H9 (cell line): Measurements from ENCODE around the gene OSTF1. TPM values are rescaled to one million over a fixed set of nuclear protein-coding genes. Genes with fewer than 3 reads are reported as not detected.

Source experiments
- DNase-seq: peaks from one replicate; pipeline ENCODE4 v3.0.0-alpha.2; 2017
- H2AFZ ChIP-seq: one replicate; pipeline ENCODE4 v1.6.1; 2013; ENCODE audit warnings: mild to moderate bottlenecking, low read length, control low read depth, moderate library complexity
- H2AK5ac ChIP-seq: 2 replicates; pipeline ENCODE4 v1.6.1; 2013; ENCODE audit warnings: low read length, control low read depth, mixed read lengths; ENCODE audit not compliant: insufficient read length
- H2BK120ac ChIP-seq: one replicate; pipeline ENCODE4 v1.6.1; 2013; ENCODE audit warnings: low read depth, mild to moderate bottlenecking, low read length, control low read depth, inconsistent platforms; ENCODE audit not compliant: poor library complexity, severe bottlenecking
- H2BK12ac ChIP-seq: 2 replicates; pipeline ENCODE4 v1.6.1; 2013; ENCODE audit warnings: low read length, control low read depth, mixed read lengths, low read depth; ENCODE audit not compliant: insufficient read length
- H2BK15ac ChIP-seq: 2 replicates; pipeline ENCODE4 v1.6.1; 2013; ENCODE audit warnings: low read depth, low read length, control low read depth
- H2BK20ac ChIP-seq: one replicate; pipeline ENCODE4 v1.6.1; 2013; ENCODE audit warnings: low read depth, mild to moderate bottlenecking, low read length, control low read depth, inconsistent platforms; ENCODE audit not compliant: poor library complexity, severe bottlenecking
- H2BK5ac ChIP-seq: 2 replicates; pipeline ENCODE4 v1.6.1; 2013; ENCODE audit warnings: low read length, control low read depth, mixed read lengths; ENCODE audit not compliant: insufficient read length
- H3K14ac ChIP-seq: 2 replicates; pipeline ENCODE4 v1.6.1; 2013; ENCODE audit warnings: low read length, control low read depth; ENCODE audit not compliant: insufficient read depth
- H3K18ac ChIP-seq: 2 replicates; pipeline ENCODE4 v1.6.1; 2013; ENCODE audit warnings: low read depth, mild to moderate bottlenecking, mixed read lengths, low read length, control low read depth; ENCODE audit not compliant: insufficient read length
- H3K23ac ChIP-seq: 2 replicates; pipeline ENCODE4 v1.6.1; 2013; ENCODE audit warnings: low read length, control low read depth, mixed read lengths, low read depth; ENCODE audit not compliant: insufficient read length
- H3K23me2 ChIP-seq: 2 replicates; pipeline ENCODE4 v1.6.1; 2013; ENCODE audit warnings: low read depth, mild to moderate bottlenecking, mixed read lengths, low read length, control low read depth; ENCODE audit not compliant: insufficient read length, poor library complexity, severe bottlenecking
- H3K27ac ChIP-seq: 2 replicates; pipeline ENCODE4 v1.5.1; 2013; ENCODE audit warnings: low read length, control low read depth, mixed read lengths, low read depth; ENCODE audit not compliant: insufficient read length
- H3K27me3 ChIP-seq: 2 replicates; pipeline ENCODE4 v1.6.1; 2013; ENCODE audit warnings: low read length, control low read depth, inconsistent platforms; ENCODE audit not compliant: insufficient read depth
- H3K4ac ChIP-seq: 2 replicates; pipeline ENCODE4 v1.6.1; 2013; ENCODE audit warnings: low read depth, mild to moderate bottlenecking, control low read depth, inconsistent platforms, low read length, moderate library complexity
- H3K4me1 ChIP-seq: 2 replicates; pipeline ENCODE4 v1.6.1; 2013; ENCODE audit warnings: low read length, control low read depth, inconsistent platforms; ENCODE audit not compliant: insufficient read depth
- H3K4me2 ChIP-seq: 2 replicates; pipeline ENCODE4 v1.6.1; 2013; ENCODE audit warnings: low read length, control low read depth, mixed read lengths; ENCODE audit not compliant: insufficient read length, insufficient read depth
- H3K56ac ChIP-seq: 2 replicates; pipeline ENCODE4 v1.6.1; 2013; ENCODE audit warnings: low read depth, mild to moderate bottlenecking, mixed read lengths, low read length, control low read depth; ENCODE audit not compliant: insufficient read length
- H3K79me1 ChIP-seq: 2 replicates; pipeline ENCODE4 v1.6.1; 2013; ENCODE audit warnings: low read depth, mild to moderate bottlenecking, moderate library complexity, low read length, control low read depth, inconsistent platforms; ENCODE audit not compliant: insufficient read depth, poor library complexity, severe bottlenecking
- H3K79me2 ChIP-seq: 2 replicates; pipeline ENCODE4 v1.6.1; 2013; ENCODE audit warnings: low read length, control low read depth, inconsistent platforms; ENCODE audit not compliant: insufficient read depth
- H3K9ac ChIP-seq: 2 replicates; pipeline ENCODE4 v1.6.1; 2013; ENCODE audit warnings: low read length, control low read depth, mixed read lengths; ENCODE audit not compliant: insufficient read length; ENCODE audit errors: extremely low read depth
- H3K9me3 ChIP-seq: one replicate; pipeline ENCODE4 v1.6.1; 2013; ENCODE audit warnings: low read depth, low read length, inconsistent platforms; ENCODE audit not compliant: control insufficient read depth
- H3T11ph ChIP-seq: one replicate; pipeline ENCODE4 v1.6.1; 2013; ENCODE audit warnings: mild to moderate bottlenecking, low read length, control low read depth, inconsistent platforms
- H4K20me1 ChIP-seq: one replicate; pipeline ENCODE4 v1.6.1; 2013; ENCODE audit not compliant: control insufficient read depth, insufficient read length, insufficient read depth
- H4K5ac ChIP-seq: 2 replicates; pipeline ENCODE4 v1.6.1; 2013; ENCODE audit warnings: low read depth, mild to moderate bottlenecking, mixed read lengths, low read length, control low read depth; ENCODE audit not compliant: insufficient read length
- H4K8ac ChIP-seq: replicated peaks from 2 replicates; pipeline ENCODE4 v1.6.1; 2013; ENCODE audit warnings: low read length, control low read depth, mixed read lengths, low read depth; ENCODE audit not compliant: insufficient read length
- H4K91ac ChIP-seq: 2 replicates; pipeline ENCODE4 v1.6.1; 2013; ENCODE audit warnings: low read depth, mild to moderate bottlenecking, moderate library complexity, mixed read lengths, low read length, control low read depth; ENCODE audit not compliant: insufficient read length
- H3K27ac Mint-ChIP-seq, 3 experiments: 2 replicates in 2 of 3; 3 replicates in 1 of 3; pipeline ENCODE4 v1.8.0; 2020 to 2021; ENCODE audit warnings: mixed read lengths in 3 of 3, mild to moderate bottlenecking in 1 of 3, moderate library complexity in 1 of 3
- H3K27me3 Mint-ChIP-seq: 2 replicates; pipeline ENCODE4 v1.8.0; 2021; ENCODE audit warnings: low read depth, mild to moderate bottlenecking, moderate library complexity, mixed read lengths
- H3K36me3 Mint-ChIP-seq, 3 experiments: 2 replicates in 2 of 3; 3 replicates in 1 of 3; pipeline ENCODE4 v1.8.0; 2020 to 2021; ENCODE audit warnings: low read depth in 3 of 3, mixed read lengths in 3 of 3; ENCODE audit not compliant: insufficient read depth in 1 of 3
- H3K4me1 Mint-ChIP-seq, 2 experiments: 2 replicates each; pipeline ENCODE4 v1.8.0; 2020; ENCODE audit warnings: mixed read lengths in 2 of 2
- H3K4me3 Mint-ChIP-seq, 2 experiments: 2 replicates in 1 of 2; 3 replicates in 1 of 2; pipeline ENCODE4 v1.8.0; 2020 to 2021; ENCODE audit warnings: mild to moderate bottlenecking in 2 of 2, mixed read lengths in 2 of 2, moderate library complexity in 1 of 2
- H3K9me3 Mint-ChIP-seq, 2 experiments: 2 replicates in 1 of 2; 3 replicates in 1 of 2; pipeline ENCODE4 v1.8.0; 2020; ENCODE audit warnings: mild to moderate bottlenecking in 2 of 2, mixed read lengths in 2 of 2, moderate library complexity in 1 of 2
- WGBS: extraction: QIAGEN DNeasy Blood & Tissue Kit; methylation state at CpG from one replicate; pipeline ENCODE4 v1.1.7; 2013; ENCODE audit warnings: missing lambda C conversion rate, low lambda C conversion rate, mixed read lengths; ENCODE audit not compliant: insufficient read length; ENCODE audit errors: extremely low coverage; 5-methylcytosine and 5-hydroxymethylcytosine counted together
- total RNA-seq: library from RNA; stranded (reverse); gene quantifications from 2 replicates; pipeline ENCODE4 v1.2.1, GENCODE V29; 2021
- TF ChIP-seq, protein P1 (sequence below): fragments of 200-600 bp; sonication (generic); conservative IDR thresholded peaks from 3 replicates; pipeline ENCODE4 v1.8.0; 2021; ENCODE audit warnings: antibody characterized with exemption, mild to moderate bottlenecking

OSTF1 gene
- total RNA-seq, 1 experiment from 2014 or later: 16.1 TPM

DNA sequence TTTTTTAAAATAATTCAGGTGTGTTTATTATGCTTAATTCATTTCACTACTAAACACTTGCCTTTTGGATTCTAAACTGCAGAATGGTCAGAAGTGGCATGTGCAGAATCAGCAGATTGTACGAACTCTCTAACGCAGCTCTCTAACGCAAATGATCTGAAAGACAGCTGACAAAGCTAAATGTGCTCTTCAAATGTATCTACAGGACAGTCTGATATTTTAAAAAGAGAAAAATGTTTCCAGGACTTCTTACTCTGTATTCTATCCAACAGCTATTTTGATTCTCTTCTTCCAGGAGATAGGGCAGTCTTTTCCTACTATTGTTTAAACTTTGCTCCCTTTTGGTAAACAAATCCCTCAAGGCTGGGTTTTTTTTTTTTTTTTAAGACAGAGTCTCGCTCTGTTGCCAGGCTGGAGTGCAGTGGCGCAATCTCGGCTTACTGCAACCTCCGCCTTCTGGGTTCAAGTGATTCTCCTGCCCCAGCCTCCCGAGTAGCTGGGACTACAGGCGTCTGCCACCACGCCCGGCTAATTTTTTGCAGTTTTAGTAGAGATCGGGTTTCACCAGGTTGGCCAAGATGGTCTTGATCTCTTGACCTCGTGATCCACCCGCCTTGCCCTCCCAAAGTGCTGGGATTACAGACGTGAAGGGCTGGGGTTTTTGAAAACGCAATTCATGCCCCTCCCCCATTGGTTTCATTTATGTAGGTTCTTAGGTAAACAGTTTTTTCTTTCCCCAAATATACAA lies 1.6 kb upstream of the OSTF1 start:
- no CpG with 5 or more reads among the region's 16 CpGs for WGBS
- TF ChIP-seq, protein P1, sequence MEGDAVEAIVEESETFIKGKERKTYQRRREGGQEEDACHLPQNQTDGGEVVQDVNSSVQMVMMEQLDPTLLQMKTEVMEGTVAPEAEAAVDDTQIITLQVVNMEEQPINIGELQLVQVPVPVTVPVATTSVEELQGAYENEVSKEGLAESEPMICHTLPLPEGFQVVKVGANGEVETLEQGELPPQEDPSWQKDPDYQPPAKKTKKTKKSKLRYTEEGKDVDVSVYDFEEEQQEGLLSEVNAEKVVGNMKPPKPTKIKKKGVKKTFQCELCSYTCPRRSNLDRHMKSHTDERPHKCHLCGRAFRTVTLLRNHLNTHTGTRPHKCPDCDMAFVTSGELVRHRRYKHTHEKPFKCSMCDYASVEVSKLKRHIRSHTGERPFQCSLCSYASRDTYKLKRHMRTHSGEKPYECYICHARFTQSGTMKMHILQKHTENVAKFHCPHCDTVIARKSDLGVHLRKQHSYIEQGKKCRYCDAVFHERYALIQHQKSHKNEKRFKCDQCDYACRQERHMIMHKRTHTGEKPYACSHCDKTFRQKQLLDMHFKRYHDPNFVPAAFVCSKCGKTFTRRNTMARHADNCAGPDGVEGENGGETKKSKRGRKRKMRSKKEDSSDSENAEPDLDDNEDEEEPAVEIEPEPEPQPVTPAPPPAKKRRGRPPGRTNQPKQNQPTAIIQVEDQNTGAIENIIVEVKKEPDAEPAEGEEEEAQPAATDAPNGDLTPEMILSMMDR: no peak
- Histone ChIP-seq H3K18ac (no peak overlapping the region), H3T11ph (no peak overlapping the region), H3K23me2 (peaks cover 8% of the 10 kb centered on the region), H2BK5ac (no peak overlapping the region), H3K4me2 (peak overlapping the region; percentile 70), H4K8ac (no peak overlapping the region), H3K79me2 (no peaks in the 10 kb centered on the region; the same call in 1 of the 2 replicates), H2AK5ac (no peak overlapping the region), H3K9me3 (no peaks in the 10 kb centered on the region), H3K56ac (no peak overlapping the region), H3K79me1 (no peaks in the 10 kb centered on the region), H3K4ac (no peak overlapping the region), H3K4me1 (peaks cover 2% of the 10 kb centered on the region; the same call in 1 of the 2 replicates), H2BK15ac (no peak overlapping the region), H4K5ac (no peak overlapping the region), H4K91ac (no peak overlapping the region), H2BK20ac (no peak overlapping the region), H3K27me3 (no peaks in the 10 kb centered on the region), H4K20me1 (no peaks in the 10 kb centered on the region), H2AFZ (no peak overlapping the region), H3K23ac (no peak overlapping the region), H3K14ac (no peak overlapping the region), H3K27ac (no peak overlapping the region), H3K9ac (no peak overlapping the region), H2BK120ac (no peak overlapping the region), H2BK12ac (no peak overlapping the region)
- Mint-ChIP-seq H3K4me1 (peaks cover 33 to 46% of the 10 kb centered on the region in 2 experiments), H3K27me3 (no peaks in the 10 kb centered on the region; the same call in 1 of the 2 replicates), H3K4me3 (peak overlapping the region; percentile 88 to 96), H3K9me3 (no peaks in the 10 kb centered on the region; a peak in 1 of 5 replicates), H3K36me3 (0 out of 7 replicates have a peak, but pooled peaks cover 0 to 4% (median 0%) of the 10 kb centered on the region in 3 experiments), H3K27ac (peak overlapping the region in 2 of 3 experiments; percentile 57 to 75; a peak in 1 of 7 replicates)
- DNase-seq: no peak
